ENCODE measurements around the gene DMGDH. TPM values are rescaled to one million over a fixed set of nuclear protein-coding genes. Genes with fewer than 3 reads are reported as not detected.

The DMGDH gene
- total RNA-seq, 1 donor from 2014 or later = 0.36 TPM

DNA sequence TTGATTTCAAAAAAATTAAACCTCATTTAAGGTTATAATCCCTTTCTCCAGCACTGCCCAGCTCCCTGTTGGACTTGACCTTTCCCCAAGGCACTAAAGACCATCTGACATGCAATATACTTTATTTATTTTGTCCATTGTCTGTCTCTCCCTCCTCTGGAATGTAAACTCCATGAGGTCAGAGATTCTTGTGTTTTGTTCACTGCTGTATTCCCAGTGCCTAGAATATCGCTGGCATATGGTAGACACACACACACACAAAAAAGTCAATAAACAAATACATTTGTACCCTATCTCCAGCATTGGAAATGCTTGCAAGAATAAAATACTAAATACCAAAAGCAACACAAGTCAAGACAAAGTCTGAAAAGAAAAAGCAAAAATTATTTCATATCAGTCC, 67.1 kb downstream of the DMGDH start:
- H3K4me1 Mint-ChIP-seq (ENCODE audit: unreplicated experiment) = no peaks in the 10 kb centered on the region

DNA sequence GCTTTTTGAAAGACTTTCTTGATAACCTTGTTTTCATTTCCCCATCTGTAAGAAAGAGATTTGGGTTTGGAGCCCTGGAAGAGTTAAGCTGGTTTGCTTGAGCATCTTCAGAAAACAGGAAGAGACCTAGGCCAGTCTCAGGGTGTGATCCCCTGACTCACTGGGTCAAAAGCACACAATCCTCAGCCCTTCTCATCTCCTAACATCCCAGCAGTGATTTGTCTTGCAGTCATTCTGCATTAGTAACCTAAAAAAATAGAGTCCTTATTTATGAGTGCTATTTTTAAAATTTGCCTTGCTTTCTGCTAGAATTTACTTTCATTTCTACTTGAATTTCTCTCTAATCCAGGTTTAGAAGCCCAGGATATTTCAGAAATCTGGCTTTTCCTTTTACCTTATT, 68.0 kb downstream of the DMGDH start:
- DNase-seq (ENCODE audit: low spot score) = no peak
- H3K27ac Mint-ChIP-seq (ENCODE audit: unreplicated experiment) = no peak overlapping the region
- no peaks in the 10 kb centered on the region for H3K4me1 Mint-ChIP-seq (ENCODE audit: unreplicated experiment)
- no peaks in the 10 kb centered on the region for H3K36me3 Mint-ChIP-seq (ENCODE audit: low read depth, unreplicated experiment)
- no peak overlapping the region for H3K4me3 Mint-ChIP-seq (ENCODE audit: unreplicated experiment)
- H3K9me3 Mint-ChIP-seq (ENCODE audit: unreplicated experiment) = no peaks in the 10 kb centered on the region
- TF ChIP-seq, protein P1, sequence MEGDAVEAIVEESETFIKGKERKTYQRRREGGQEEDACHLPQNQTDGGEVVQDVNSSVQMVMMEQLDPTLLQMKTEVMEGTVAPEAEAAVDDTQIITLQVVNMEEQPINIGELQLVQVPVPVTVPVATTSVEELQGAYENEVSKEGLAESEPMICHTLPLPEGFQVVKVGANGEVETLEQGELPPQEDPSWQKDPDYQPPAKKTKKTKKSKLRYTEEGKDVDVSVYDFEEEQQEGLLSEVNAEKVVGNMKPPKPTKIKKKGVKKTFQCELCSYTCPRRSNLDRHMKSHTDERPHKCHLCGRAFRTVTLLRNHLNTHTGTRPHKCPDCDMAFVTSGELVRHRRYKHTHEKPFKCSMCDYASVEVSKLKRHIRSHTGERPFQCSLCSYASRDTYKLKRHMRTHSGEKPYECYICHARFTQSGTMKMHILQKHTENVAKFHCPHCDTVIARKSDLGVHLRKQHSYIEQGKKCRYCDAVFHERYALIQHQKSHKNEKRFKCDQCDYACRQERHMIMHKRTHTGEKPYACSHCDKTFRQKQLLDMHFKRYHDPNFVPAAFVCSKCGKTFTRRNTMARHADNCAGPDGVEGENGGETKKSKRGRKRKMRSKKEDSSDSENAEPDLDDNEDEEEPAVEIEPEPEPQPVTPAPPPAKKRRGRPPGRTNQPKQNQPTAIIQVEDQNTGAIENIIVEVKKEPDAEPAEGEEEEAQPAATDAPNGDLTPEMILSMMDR (IDR thresholded peaks at IDR 0.05; ENCODE audit: unreplicated experiment) = no peak
- H3K27me3 Mint-ChIP-seq (ENCODE audit: unreplicated experiment) = no peaks in the 10 kb centered on the region

More for the DNA sequence above, 67.1 kb downstream of the DMGDH start:
- Mint-ChIP-seq H3K27ac (ENCODE audit: unreplicated experiment) (no peak overlapping the region), H3K27me3 (ENCODE audit: unreplicated experiment) (no peaks in the 10 kb centered on the region), H3K9me3 (ENCODE audit: unreplicated experiment) (no peaks in the 10 kb centered on the region), H3K4me3 (ENCODE audit: unreplicated experiment) (no peak overlapping the region), H3K36me3 (ENCODE audit: low read depth, unreplicated experiment) (no peaks in the 10 kb centered on the region)
- no peak for DNase-seq (ENCODE audit: low spot score)
- TF ChIP-seq, protein P1 (IDR thresholded peaks at IDR 0.05; ENCODE audit: unreplicated experiment) = no peak

DNA sequence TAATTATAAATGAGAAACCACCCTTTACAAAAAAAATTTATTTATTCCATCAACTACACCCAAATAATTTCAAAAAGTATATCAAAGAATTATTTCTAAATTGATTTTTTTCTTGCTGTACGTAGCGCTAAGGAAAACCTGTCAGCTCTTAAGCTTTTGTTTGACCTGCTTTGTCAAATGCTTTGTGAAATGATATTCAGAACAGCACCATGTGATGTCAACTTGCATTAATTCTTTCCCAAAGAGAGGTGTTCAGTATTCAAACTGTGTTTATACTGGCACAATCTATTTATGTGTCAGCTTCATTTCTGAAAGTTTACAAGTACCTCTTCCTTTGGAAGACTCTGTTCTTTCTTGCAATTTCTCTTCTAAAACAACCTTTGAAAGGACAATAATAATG, 72.4 kb downstream of the DMGDH start:
- Mint-ChIP-seq H3K27ac (ENCODE audit: unreplicated experiment) (no peak overlapping the region), H3K36me3 (ENCODE audit: low read depth, unreplicated experiment) (no peaks in the 10 kb centered on the region), H3K4me3 (ENCODE audit: unreplicated experiment) (no peak overlapping the region), H3K9me3 (ENCODE audit: unreplicated experiment) (no peaks in the 10 kb centered on the region), H3K27me3 (ENCODE audit: unreplicated experiment) (no peaks in the 10 kb centered on the region), H3K4me1 (ENCODE audit: unreplicated experiment) (no peaks in the 10 kb centered on the region)
- no peak for DNase-seq (ENCODE audit: low spot score)
- TF ChIP-seq, protein P1 (IDR thresholded peaks at IDR 0.05; ENCODE audit: unreplicated experiment) = no peak

DNA sequence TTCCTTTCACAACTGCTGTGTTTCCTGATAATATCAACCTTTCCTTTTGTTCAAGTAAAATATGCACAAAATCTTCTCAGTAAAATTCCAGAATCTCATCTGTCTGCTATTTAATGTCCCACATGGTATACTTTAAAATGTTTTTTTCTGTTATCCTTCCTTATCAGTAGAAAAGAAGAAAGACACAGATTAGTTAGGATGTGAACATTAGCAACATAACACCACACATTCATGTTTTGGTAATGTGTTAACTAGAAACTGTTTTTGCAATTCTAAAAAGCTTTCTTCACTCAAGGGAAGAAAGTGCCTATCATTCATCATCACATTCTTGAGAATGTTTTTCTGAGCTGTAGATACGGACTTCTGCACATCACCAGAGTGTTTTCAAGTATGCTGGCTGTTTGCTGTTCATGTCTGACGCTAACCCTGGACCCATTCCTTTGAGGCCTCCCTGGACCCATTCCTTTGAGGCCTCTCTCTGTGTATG, 73.9 kb downstream of the DMGDH start:
- H3K4me1 Mint-ChIP-seq (ENCODE audit: unreplicated experiment) = no peaks in the 10 kb centered on the region
- H3K36me3 Mint-ChIP-seq (ENCODE audit: low read depth, unreplicated experiment) = no peaks in the 10 kb centered on the region
- no peaks in the 10 kb centered on the region for H3K9me3 Mint-ChIP-seq (ENCODE audit: unreplicated experiment)
- no peak for DNase-seq (ENCODE audit: low spot score)
- H3K27ac Mint-ChIP-seq (ENCODE audit: unreplicated experiment) = no peak overlapping the region
- TF ChIP-seq, protein P1 (IDR thresholded peaks at IDR 0.05; ENCODE audit: unreplicated experiment) = no peak
- no peaks in the 10 kb centered on the region for H3K27me3 Mint-ChIP-seq (ENCODE audit: unreplicated experiment)
- H3K4me3 Mint-ChIP-seq (ENCODE audit: unreplicated experiment) = no peak overlapping the region

DNA sequence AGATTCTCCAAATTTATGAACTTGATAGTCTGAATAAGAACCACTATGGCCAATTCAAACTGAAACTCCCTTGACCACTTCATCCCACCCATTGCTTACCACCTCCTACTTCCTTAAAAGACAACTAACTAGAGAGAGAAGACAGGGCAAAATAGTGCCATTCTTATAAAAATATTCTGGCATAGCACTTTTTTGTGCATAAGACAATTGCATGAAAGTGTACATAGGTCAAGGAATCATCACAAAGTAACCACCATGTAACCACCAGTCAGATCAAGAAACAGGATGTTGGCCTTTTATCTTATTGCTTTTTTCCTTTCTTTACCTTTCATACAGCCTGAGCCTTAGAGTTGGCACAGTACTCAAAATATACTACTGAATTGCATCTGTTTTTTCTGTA, 76.3 kb downstream of the DMGDH start:
- TF ChIP-seq, protein P1 (IDR thresholded peaks at IDR 0.05; ENCODE audit: unreplicated experiment) = no peak
- H3K27me3 Mint-ChIP-seq (ENCODE audit: unreplicated experiment) = no peaks in the 10 kb centered on the region
- H3K4me3 Mint-ChIP-seq (ENCODE audit: unreplicated experiment) = no peak overlapping the region
- no peaks in the 10 kb centered on the region for H3K36me3 Mint-ChIP-seq (ENCODE audit: low read depth, unreplicated experiment)
- H3K4me1 Mint-ChIP-seq (ENCODE audit: unreplicated experiment) = no peaks in the 10 kb centered on the region
- DNase-seq (ENCODE audit: low spot score) = no peak
- no peak overlapping the region for H3K27ac Mint-ChIP-seq (ENCODE audit: unreplicated experiment)
- H3K9me3 Mint-ChIP-seq (ENCODE audit: unreplicated experiment) = no peaks in the 10 kb centered on the region

Measured in endothelial cell (in vitro differentiated cells).